ENCODE measurements around the gene PECR.
"Not testable (repeated sequence)": the region's sequence is repeated elsewhere in the genome, so short reads cannot be mapped to it uniquely, and the experiment has no call there.

Gene PECR

GRCh38 chr2:216104691-216105090 lies 23.1 kb upstream of the PECR start:
- DNase-seq (ENCODE audit: low read depth), result no peak

DNA sequence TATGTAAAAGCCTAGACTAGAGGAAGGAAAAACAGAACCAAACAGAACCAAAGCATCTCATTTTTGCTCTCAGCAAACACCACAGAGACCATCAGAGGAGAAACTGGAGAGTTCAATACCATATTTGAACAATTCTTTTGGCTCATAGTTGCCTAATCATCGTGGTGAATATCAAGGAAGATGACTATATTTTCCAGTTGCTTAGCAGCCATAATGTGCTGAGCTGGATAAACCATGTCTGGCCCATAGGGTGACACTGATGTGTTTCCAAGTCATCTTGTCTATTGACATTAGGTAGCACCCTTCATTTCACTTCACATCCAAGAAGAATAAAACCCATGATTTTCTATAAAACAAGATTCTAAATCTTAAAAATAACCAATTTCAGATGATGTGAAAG lies 21.6 kb upstream of the PECR start:
- DNase-seq (ENCODE audit: low read depth), result no peak

- no peak for DNase-seq (ENCODE audit: low read depth)
These were observed 19.5 kb upstream of the PECR start for GRCh38 chr2:216101109-216101508.

DNA sequence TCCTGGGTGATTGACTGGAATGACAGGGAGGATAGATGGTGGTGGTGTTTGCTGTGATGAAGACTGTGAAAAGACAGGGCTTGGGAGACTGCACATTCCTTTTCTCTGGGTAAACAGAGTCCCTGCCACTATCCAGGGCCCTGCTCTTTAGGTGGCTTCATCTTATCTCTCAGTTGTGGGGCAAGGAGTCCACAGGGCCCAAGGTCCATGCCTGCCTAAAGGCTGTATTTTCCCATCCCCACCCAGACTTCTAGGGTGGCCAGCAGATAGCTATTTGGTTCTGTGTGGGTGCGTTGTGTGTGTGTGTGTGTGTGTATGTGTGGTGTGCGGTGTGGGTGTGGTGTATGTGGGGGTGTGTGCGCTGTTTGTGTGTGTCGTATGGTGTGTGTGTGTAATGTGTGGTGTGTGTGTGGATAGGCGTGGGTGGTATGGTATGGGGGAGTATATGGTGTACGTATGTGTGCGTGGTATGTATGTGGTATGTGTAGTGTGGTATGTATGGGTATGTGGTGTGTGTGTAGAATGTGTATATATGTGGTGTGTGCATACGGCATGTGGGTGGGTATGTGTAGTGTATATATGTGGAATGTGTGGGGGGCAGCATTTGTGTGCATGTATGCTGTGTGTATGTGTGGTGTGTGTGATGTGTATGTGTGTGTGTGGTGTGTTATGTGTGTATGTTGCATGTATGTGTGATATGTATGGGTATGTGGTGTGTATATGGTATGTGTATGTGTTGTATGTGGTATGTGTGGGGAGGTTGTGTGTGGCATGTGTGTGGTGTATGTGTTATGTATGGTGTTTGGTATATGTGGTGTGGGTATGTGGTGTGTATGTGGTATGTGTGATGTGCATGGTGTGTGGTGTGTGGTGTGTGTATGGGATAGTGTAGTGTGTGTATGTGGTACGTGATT lies 17.1 kb upstream of the PECR start:
- no peak for DNase-seq (ENCODE audit: low read depth)

DNA sequence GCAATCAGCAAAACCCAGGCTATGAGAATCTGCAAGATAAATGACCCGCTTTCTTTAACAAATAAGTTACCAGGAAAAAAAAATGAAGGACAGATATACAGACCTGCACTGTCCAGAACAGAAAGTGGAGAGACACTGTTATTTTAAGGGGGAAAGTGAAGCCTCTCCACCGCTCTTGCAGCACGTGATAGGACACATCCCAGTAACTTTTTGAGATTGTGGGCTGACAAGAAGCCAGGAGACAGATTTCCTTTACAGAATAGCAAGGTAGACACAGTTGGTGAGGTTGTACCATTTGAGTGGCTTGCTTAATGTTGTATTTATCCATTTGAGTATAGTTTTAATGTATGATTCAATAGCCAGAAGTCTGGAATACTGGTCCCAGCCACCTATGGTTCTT lies 13.1 kb upstream of the PECR start:
- DNase-seq (ENCODE audit: low read depth), result no peak

- DNase-seq (ENCODE audit: low read depth), result no peak
These were observed 11.0 kb upstream of the PECR start for GRCh38 chr2:216092646-216093045.

- DNase-seq (ENCODE audit: low read depth), result no peak
These were observed 8.8 kb upstream of the PECR start for GRCh38 chr2:216090369-216090786.

- DNase-seq (ENCODE audit: low read depth), result no peak
These were observed 4.7 kb upstream of the PECR start for GRCh38 chr2:216086207-216086893.

GRCh38 chr2:216084547-216084946 lies 2.9 kb upstream of the PECR start:
- no peak for DNase-seq (ENCODE audit: low read depth)

- no peak for DNase-seq (ENCODE audit: low read depth)
These were observed 2.1 kb upstream of the PECR start for GRCh38 chr2:216083464-216084281.

DNA sequence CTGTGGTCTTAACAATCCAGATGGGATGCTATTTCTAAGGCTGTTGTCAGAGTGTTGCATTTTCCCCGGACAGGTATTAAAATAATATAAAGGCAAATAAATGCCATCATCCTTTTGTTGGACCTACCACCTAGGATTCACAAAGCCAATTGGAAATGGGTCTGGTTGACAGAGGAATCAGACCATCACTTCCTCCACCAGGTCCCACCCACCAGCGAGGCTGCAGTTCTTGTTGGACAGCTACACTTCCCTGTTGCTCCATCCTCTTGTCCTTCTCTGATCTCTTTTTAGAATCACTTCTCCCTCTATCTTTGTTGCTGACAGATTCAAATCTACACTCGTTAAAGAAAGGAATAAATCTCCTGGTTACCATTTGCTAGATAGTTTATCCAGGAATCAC lies 1.2 kb upstream of the PECR start:
- DNase-seq (ENCODE audit: low read depth), result no peak

DNA sequence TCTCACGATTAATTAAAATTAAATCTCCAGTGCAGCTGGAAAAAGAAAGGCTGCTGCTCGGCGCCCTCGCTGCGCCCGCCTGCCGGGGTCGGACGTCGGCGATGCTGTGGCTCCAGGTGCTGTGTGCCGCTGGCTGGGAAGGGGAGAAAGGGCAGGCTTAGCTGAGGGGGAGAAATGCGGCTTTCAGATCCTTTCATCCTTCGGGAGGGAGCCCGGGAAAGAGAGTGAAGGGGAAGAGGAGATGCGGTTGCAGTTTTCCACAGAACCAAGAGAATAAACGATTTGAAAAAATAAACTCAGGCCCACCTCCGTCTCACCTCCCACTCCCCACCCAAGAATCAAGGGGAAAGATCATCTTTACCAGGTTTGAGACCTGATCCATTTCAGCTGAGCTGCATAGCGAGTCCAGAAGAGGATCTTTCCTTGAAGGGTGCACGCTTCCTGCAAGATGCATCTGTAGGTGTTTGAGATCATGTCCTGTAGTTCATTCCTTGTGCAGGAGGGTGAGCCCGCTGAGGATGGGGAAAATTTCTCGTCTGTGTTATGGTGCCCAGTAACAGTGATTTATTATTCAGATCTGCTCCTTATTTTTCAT lies 605 bp upstream of the PECR start:
- no peak for DNase-seq (ENCODE audit: low read depth)

DNA sequence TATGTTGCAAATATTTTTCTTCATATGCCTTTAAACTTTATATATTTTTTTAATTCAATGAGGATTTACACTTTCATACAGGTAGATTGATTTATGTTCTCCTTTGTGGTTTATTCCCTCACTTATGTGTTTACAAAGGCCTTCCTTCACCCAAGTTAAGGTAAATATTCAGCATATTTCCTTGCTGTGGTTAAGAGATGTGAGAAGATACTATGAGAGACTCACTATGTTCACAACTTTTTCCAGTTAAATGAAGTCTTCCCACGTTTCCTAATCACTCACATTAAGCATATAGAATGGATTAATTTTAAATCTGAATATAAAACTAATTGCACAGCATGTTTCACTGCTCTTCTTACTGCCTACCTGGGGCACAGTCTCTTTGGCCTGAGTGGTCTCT lies 597 bp downstream of the PECR start:
- no peak for DNase-seq (ENCODE audit: low read depth)

DNA sequence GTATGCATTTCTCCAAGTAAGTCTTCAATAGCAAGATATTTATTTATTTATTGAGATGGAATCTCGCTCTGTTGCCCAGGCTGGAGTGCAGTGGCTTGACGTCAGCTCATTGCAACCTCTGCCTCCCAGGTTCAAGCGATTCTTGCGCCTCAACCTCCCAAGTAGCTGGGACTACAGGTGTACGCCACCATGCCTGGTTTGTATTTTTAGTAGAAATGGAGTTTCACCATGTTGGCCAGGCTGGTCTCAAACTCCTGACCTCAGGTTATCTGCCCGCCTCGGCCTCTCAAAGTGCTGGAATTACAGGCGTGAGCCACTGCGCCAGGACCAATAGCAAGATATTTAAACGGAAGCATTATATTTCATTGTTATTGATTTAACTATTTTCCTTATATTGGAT lies 1.6 kb downstream of the PECR start:
- not testable (repeated sequence) for DNase-seq (ENCODE audit: low read depth)

DNA sequence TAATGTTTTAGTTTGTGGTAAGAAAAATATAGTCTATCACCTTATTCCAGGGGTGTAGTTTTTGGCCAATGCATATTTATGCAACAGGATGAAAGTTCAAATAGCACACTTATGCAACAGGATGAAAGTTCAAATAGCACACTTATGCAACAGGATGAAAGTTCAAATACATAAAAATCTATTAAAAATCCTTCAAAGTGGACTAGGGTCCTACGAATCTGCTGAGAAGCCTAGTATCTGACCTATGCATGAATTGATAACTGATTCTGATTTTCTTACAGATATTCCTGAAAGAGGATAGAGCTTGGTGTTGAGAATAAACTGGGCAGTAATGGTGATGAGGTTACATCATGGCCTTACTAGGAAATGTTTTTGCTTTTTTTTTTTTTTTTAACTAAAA lies 2.8 kb downstream of the PECR start:
- no peak for DNase-seq (ENCODE audit: low read depth)

DNA sequence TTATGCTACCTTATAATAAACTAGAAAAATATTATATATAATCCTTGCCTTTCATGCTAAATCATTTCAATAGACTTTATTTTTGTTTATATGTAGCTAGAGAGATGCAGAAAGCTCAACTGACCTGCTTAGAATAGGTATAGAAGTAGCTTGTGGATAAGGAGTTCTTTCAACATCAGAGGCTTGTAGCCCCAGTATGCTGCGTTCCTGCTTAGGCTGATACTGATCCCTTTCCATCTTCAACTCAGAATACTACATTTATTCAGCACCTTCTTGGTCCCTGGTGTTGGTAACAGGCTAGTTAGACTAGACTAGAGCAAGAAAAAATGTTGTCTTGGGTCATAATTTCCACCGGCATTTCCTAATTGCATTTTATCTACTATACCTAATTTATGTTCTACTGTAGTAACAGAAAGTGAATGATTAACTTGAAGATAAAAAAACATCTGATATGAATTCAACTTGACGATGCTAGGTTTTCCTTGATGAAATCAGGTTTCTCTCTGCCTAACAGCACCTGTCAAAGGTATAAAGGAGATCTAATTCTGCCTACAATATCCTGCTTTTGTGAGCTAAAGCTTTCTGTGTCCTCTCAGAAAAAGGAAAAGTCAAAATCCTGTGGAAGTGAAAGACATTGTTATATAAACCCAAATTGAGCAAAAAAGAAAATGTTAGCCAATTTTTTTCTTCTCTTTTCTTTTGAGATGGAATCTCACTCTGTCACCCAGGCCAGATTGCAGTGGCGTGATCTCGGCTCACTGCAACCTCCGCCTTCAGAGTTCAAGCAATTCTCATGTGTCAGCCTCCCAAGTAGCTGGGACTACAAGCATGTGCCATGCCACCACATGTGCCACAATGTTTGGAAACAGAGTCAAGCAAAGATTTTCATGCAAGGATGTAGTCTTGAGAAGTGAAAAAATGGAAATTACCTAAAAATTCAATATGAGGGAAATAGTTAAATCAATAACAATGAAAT lies 5.8 kb downstream of the PECR start:
- no peak for DNase-seq (ENCODE audit: low read depth)

GRCh38 chr2:216074794-216075193 lies 6.8 kb downstream of the PECR start:
- DNase-seq (ENCODE audit: low read depth), result no peak

GRCh38 chr2:216074380-216074779 lies 7.2 kb downstream of the PECR start:
- no peak for DNase-seq (ENCODE audit: low read depth)

DNA sequence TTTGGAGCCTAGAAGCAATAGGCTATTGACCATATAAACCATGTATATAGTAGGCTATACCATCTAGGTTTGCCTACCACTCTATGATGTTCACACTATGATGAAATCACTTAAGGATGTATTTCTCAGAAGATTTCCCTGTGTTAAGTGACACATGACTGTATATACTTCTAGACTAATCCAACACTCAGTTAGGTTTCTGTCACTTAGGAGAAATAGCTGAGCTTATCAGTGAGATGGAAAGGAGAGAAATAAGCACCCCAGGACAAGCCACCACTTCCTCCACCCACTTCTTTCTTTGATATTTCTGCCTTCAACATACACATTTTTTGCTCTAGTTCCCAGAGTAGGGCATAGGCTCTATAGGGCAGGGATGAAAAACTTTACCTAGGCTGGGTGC lies 7.8 kb downstream of the PECR start:
- no peak for DNase-seq (ENCODE audit: low read depth)

GRCh38 chr2:216072473-216072872 lies 9.1 kb downstream of the PECR start:
- DNase-seq (ENCODE audit: low read depth), result no peak
